Measurements from ENCODE around the gene CLCN7. TPM values are rescaled to one million over a fixed set of nuclear protein-coding genes. Genes with fewer than 3 reads are reported as not detected.

CLCN7 gene
- polyA plus RNA-seq, 1 donor from 2014 or later: 102 TPM

DNA sequence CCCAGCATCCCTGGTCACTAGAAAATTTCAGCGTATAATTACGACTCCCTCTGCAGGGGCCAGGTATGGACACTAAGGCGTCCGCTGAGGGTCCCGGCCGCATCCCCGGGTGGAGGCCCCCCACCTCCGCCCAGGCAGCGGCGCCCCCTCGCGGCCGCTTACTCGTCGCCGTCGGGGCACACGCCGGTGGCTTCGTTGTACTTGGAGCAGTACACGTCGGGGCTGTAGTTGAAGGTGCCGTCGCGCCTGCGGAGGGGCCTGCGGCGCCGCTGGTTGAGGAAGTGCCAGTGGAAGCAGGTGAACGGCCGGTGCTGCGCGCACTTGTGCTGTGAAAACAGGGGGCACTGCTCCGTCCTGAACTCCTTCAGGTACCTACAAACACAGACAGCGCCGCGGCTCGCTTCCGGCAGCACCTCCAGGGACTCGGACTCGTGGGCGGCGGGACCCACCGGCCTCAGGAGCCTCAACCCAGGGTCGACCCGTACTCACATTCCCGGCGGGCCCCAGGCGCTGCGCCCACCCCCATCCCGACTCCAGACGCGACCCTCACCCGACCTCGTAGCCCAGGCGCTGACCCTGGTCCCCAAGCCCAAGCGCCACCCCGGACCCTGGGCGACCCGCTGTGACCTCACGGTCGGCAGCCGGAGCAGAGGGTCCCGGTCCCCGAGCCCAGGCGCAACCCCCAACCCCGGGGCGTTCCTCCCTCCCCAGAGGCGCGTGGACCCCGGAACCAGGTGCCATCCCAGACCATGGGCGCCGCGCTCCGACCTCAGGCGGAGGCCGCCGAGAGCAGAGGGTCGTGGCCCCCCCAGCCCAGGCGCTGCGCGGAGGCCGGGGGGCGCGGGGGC lies 60.9 kb downstream of the CLCN7 start:
- Mint-ChIP-seq H3K27ac (peak overlapping the region; percentile 77 to 97 (median 95)), H3K4me1 (peaks cover 9 to 14% (median 12%) of the 10 kb centered on the region in 3 donors), H3K9me3 (no peaks in the 10 kb centered on the region), H3K36me3 (peaks cover 3% of the 10 kb centered on the region), H3K4me3 (peak overlapping the region; percentile 89 to 96 (median 94)), H3K27me3 (no peaks in the 10 kb centered on the region)

- H3K9me3 Mint-ChIP-seq: no peaks in the 10 kb centered on the region
- H3K36me3 Mint-ChIP-seq: peaks cover 3% of the 10 kb centered on the region
- H3K27ac Mint-ChIP-seq: peak overlapping the region in 2 of 3 donors; percentile 50 to 97
- peak overlapping the region; percentile 30 to 94 (median 80) for H3K4me3 Mint-ChIP-seq
- H3K27me3 Mint-ChIP-seq: no peaks in the 10 kb centered on the region
- peaks cover 9 to 17% (median 17%) of the 10 kb centered on the region in 3 donors for H3K4me1 Mint-ChIP-seq
Measured at GRCh38 chr16:1412847-1413246, 62.0 kb downstream of the CLCN7 start.

DNA sequence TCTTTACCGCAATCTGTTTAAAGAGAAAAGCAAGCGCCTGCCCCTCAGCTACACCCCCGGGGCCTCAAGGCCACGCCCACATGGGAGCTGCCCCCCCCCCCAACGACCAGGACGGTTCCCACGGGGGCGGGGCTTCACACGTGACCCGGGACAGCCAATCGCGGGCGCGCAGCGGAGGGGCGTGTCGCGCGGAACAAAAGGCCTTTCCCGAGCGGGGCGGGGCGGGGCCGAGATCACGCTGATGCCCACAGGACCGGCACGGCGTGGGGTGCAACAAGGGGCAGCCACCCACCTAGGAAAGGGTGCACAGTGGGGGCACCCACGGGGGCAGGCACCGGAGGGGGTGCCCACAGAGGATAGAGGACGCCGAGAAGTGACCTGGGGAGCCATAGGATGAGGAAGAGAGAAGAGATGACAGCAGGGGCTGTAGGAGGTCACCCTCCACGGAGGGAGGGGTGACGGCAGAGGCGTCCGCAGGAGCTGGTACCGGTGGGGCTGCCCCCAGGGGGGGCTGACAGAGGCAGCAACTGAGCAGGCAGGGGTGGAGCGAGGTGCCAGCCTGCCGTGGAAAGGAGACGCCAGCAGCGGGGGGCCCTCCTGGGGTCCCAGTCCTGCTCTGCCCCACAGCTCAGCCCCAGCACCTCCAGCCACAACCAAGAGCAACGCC lies 66.5 kb downstream of the CLCN7 start:
- H3K4me1 Mint-ChIP-seq: peaks cover 5 to 17% (median 11%) of the 10 kb centered on the region in 3 donors
- H3K27ac Mint-ChIP-seq: peak overlapping the region; percentile 59 to 89 (median 87)
- H3K9me3 Mint-ChIP-seq: no peaks in the 10 kb centered on the region
- H3K4me3 Mint-ChIP-seq: peak overlapping the region; percentile 70 to 88 (median 81)
- H3K36me3 Mint-ChIP-seq: peaks cover 3% of the 10 kb centered on the region
- no peaks in the 10 kb centered on the region for H3K27me3 Mint-ChIP-seq

DNA sequence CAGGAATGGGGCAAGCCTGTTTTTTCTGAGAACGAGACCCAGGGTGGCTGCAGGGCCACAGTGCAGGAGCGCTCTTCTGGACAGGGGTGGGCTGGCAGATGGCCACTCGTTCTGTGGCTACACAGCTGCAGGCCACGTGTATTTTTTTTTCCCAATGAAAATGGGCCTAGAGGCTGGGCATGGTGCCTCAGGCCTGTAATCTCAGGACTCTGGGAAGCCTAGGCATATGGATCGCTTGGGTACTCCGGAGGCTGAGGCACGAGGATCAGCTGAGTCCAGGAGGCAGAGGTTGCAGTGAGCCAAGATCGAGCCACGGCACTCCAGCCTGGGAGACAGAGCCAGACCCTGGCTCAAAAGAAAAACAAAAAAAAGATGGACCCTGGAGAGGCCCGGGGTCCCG lies 67.1 kb downstream of the CLCN7 start:
- H3K4me3 Mint-ChIP-seq: peak overlapping the region in 3 of 4 donors; percentile 47 to 88 (median 74)
- H3K9me3 Mint-ChIP-seq: no peaks in the 10 kb centered on the region
- no peaks in the 10 kb centered on the region for H3K27me3 Mint-ChIP-seq
- H3K36me3 Mint-ChIP-seq: peaks cover 3% of the 10 kb centered on the region
- H3K27ac Mint-ChIP-seq: peak overlapping the region; percentile 59 to 89 (median 87)
- H3K4me1 Mint-ChIP-seq: peaks cover 5 to 17% (median 11%) of the 10 kb centered on the region in 3 donors

- Mint-ChIP-seq H3K4me1 (peaks cover 0 to 9% (median 4%) of the 10 kb centered on the region in 3 donors), H3K27ac (no peak overlapping the region), H3K27me3 (no peaks in the 10 kb centered on the region), H3K9me3 (no peaks in the 10 kb centered on the region), H3K36me3 (no peaks in the 10 kb centered on the region), H3K4me3 (no peak overlapping the region)
Measured at GRCh38 chr16:1403733-1404132, 71.1 kb downstream of the CLCN7 start.

DNA sequence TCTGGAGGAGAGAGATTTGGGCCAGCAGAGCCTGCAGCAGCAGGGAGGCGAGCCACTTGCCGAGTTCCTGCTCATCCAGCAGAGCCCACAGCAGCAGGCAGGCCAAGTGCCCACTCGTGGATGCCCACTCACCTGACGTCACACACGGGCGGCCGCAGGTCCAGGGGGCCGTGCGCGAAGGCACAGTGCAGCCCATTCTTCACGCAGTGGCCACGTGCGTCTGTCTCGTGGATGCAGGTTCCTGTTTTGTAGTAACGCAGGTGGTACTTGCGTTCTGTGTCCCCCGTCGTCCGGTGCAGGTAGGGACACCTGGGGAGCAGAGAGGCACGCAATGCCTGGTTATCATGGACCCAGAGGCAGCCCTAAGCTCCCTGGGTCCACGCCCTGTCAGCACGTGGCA lies 71.8 kb downstream of the CLCN7 start:
- Mint-ChIP-seq H3K9me3 (no peaks in the 10 kb centered on the region), H3K27ac (peak overlapping the region in 1 of 3 donors; percentile 25), H3K4me3 (peak overlapping the region in 1 of 4 donors; percentile 45), H3K27me3 (no peaks in the 10 kb centered on the region), H3K4me1 (peaks cover 0 to 7% (median 2%) of the 10 kb centered on the region in 3 donors), H3K36me3 (no peaks in the 10 kb centered on the region)

- H3K9me3 Mint-ChIP-seq: no peaks in the 10 kb centered on the region
- H3K27ac Mint-ChIP-seq: peak overlapping the region in 1 of 3 donors; percentile 34
- H3K36me3 Mint-ChIP-seq: no peaks in the 10 kb centered on the region
- peaks cover 0 to 3% (median 2%) of the 10 kb centered on the region in 3 donors for H3K4me1 Mint-ChIP-seq
- no peaks in the 10 kb centered on the region for H3K27me3 Mint-ChIP-seq
- no peak overlapping the region for H3K4me3 Mint-ChIP-seq
Measured at GRCh38 chr16:1401758-1402154, 73.1 kb downstream of the CLCN7 start.

DNA sequence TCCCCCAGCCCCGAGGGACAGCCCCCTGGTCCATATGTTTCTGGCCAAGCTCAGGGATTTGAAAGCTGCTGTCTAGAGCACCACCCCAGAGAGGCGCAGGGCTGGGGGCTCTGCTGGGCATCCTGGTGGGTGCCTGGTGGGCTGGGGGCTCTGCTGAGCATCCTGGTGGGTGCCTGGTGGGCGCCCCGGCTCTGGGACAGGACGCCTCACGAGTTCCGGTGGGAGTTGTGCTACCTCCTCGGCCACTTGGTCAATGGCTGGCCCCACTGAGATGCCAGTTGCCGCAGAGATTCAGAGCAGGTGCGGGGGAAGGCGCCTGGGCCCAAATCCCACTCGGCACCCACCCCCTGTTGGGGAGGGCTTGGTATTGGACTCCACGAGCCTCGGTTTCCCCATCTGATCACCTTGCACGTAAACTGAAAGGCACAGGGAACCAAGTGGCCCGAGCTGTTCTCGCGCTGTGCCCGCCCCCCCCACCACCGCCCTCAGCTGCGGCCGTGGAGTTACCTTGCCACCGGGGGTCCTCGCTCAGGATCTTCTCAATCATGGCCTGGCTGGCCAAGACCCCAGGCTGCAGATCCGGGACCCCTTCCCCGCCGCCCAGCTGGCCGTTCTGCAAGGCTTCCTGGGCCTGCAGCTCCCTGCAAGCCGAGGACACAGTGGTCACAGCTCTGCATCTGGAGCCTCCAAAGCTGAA lies 73.6 kb downstream of the CLCN7 start:
- Mint-ChIP-seq H3K9me3 (no peaks in the 10 kb centered on the region), H3K27me3 (no peaks in the 10 kb centered on the region), H3K4me3 (no peak overlapping the region), H3K4me1 (peaks cover 0 to 3% (median 2%) of the 10 kb centered on the region in 3 donors), H3K27ac (peak overlapping the region in 1 of 3 donors; percentile 34), H3K36me3 (no peaks in the 10 kb centered on the region)

GRCh38 chr16:1398826-1399581 lies 75.8 kb downstream of the CLCN7 start:
- Mint-ChIP-seq H3K27ac (peak overlapping the region in 1 of 3 donors; percentile 51), H3K4me3 (no peak overlapping the region), H3K9me3 (no peaks in the 10 kb centered on the region), H3K27me3 (no peaks in the 10 kb centered on the region), H3K4me1 (peaks cover 0 to 2% (median 1%) of the 10 kb centered on the region in 3 donors), H3K36me3 (no peaks in the 10 kb centered on the region)

- H3K27ac Mint-ChIP-seq: no peak overlapping the region
- peaks cover 0 to 2% (median under 1%) of the 10 kb centered on the region in 3 donors for H3K4me1 Mint-ChIP-seq
- no peaks in the 10 kb centered on the region for H3K36me3 Mint-ChIP-seq
- H3K4me3 Mint-ChIP-seq: no peak overlapping the region
- H3K27me3 Mint-ChIP-seq: no peaks in the 10 kb centered on the region
- no peaks in the 10 kb centered on the region for H3K9me3 Mint-ChIP-seq
Measured at GRCh38 chr16:1398351-1398750, 76.5 kb downstream of the CLCN7 start.

- Mint-ChIP-seq H3K36me3 (no peaks in the 10 kb centered on the region), H3K27ac (no peak overlapping the region), H3K9me3 (no peaks in the 10 kb centered on the region), H3K27me3 (no peaks in the 10 kb centered on the region), H3K4me1 (peaks cover 0 to 2% (median 0%) of the 10 kb centered on the region in 3 donors), H3K4me3 (no peak overlapping the region)
Measured at GRCh38 chr16:1397779-1398178, 77.0 kb downstream of the CLCN7 start.

- Mint-ChIP-seq H3K27ac (no peak overlapping the region), H3K36me3 (no peaks in the 10 kb centered on the region), H3K4me3 (no peak overlapping the region), H3K9me3 (no peaks in the 10 kb centered on the region), H3K27me3 (no peaks in the 10 kb centered on the region), H3K4me1 (no peaks in the 10 kb centered on the region)
Measured at GRCh38 chr16:1395444-1396031, 79.3 kb downstream of the CLCN7 start.
